NB4 (cell line): ENCODE data around the gene PHYKPL.

Experiments used
- CTCF ChIP-seq: IDR thresholded peaks from one replicate; pipeline ENCODE4 v1.5.1; 2012; ENCODE audit warnings: low read depth, low read length
- MAX ChIP-seq: IDR thresholded peaks from 2 replicates; pipeline ENCODE4 v1.6.1; 2011; ENCODE audit warnings: low read depth, low read length
- MYC ChIP-seq: IDR thresholded peaks from 2 replicates; pipeline ENCODE4 v1.6.1; 2011; ENCODE audit warnings: low read depth, low read length
- POLR2A ChIP-seq: IDR thresholded peaks from 2 replicates; pipeline ENCODE4 v1.6.1; 2011; ENCODE audit warnings: mild to moderate bottlenecking; ENCODE audit not compliant: insufficient read length; ENCODE audit errors: extremely low read depth

DNA sequence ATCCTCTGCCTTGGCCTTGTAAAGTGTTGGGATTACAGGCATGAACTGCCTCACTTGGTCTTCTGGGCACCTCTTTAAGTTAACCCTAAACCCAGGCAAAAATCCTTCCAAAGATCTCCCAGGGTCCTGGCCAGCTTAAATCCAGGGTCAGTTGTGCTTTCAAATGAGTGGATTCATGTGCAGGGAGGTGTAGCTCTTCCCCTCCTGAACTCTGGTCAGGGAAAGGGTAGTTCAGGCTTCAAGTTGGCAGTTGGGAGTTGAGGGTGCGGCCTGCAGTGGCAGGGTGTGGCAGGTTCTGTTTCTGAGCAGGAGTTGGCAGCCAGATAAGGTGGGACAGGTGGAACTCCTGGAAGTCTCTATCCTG is 24.7 kb downstream of the PHYKPL start:
- TF ChIP-seq CTCF, result no peak
- no peak for TF ChIP-seq MAX
- TF ChIP-seq MYC, result no peak
- TF ChIP-seq POLR2A, result no peak
